Ovary (tissue), 9 donors: ENCODE results near the gene PIK3AP1. TPM values are rescaled to one million over a fixed set of nuclear protein-coding genes. Genes with fewer than 3 reads are reported as not detected.

ENCODE experiments used
- DNase-seq, 5 donors: peaks; one replicate each; pipeline ENCODE4 v3.0.0-alpha.2; 2019 to 2020
- H3K27ac ChIP-seq, 2 donors: fragments of 200-600 bp; one replicate each; pipeline versions ENCODE4 v1.5.1 to v1.8.0; 2019 to 2022
- H3K27me3 ChIP-seq: fragments of 200-600 bp; one replicate; pipeline ENCODE4 v1.8.0; 2022
- H3K36me3 ChIP-seq: fragments of 200-600 bp; sonication (generic); one replicate; pipeline ENCODE4 v1.5.1; 2019
- H3K4me1 ChIP-seq: one replicate; pipeline ENCODE4 v1.8.1; 2013; ENCODE audit warnings: mild to moderate bottlenecking, moderate library complexity; ENCODE audit not compliant: insufficient read depth
- H3K4me3 ChIP-seq: fragments of 200-600 bp; sonication (generic); one replicate; pipeline ENCODE4 v1.5.1; 2017
- H3K9me3 ChIP-seq, 2 donors: fragments of 200-600 bp in 1 of 2; sonication (generic) in 1 of 2; one replicate each; pipeline versions ENCODE4 v1.5.1 to v1.8.1; 2013 to 2019; ENCODE audit warnings: mild to moderate bottlenecking in 1 of 2, moderate library complexity in 1 of 2
- CTCF ChIP-seq, 3 donors: fragments of 450-650 bp in 2 of 3; fragments of 200-600 bp in 1 of 3; IDR thresholded peaks; one replicate each; pipeline versions ENCODE4 v1.5.1 to v1.8.0; 2016 to 2022; ENCODE audit warnings: antibody characterized with exemption in 3 of 3, mild to moderate bottlenecking in 1 of 3
- EP300 ChIP-seq: sonication (generic); formaldehyde crosslinking; IDR thresholded peaks from one replicate; pipeline ENCODE4 v1.6.1; 2017; ENCODE audit warnings: antibody characterized with exemption
- POLR2A ChIP-seq: fragments of 450-650 bp; IDR thresholded peaks from one replicate; pipeline ENCODE4 v1.6.1; 2017; ENCODE audit warnings: antibody characterized with exemption, mild to moderate bottlenecking, moderate library complexity
- WGBS, 3 donors: extraction: QIAGEN DNeasy Blood & Tissue Kit in 1 of 3; methylation state at CpG; one replicate each; pipeline versions ENCODE4 v1.1.5 to v1.1.7; 2013 to 2017; 5-methylcytosine and 5-hydroxymethylcytosine counted together
- intact Hi-C, 4 donors: fragments of 100-400 bp; cut with DNase I; formaldehyde crosslinking; loops; one replicate each; pipeline versions ENCODE4 v1.11.0 to v1.15.1; 2022 to 2023
- polyA plus RNA-seq, 2 donors: library from polyadenylated mRNA; stranded (reverse); fragments of 200-250 nt in 1 of 2; fragments of 350-450 nt in 1 of 2; fragmentation: Illumina TruSeq in 1 of 2; extraction: RNeasy Lipid Tissue Mini Kit (QIAGEN cat#74804) in 1 of 2; gene quantifications; one replicate each; pipeline ENCODE4 v1.2.3, GENCODE V29; 2013 to 2014
- total RNA-seq, 7 donors: library from RNA; depleted of rRNA in 2 of 7; stranded (reverse); fragments of >200 nt in 2 of 7; fragmentation: NEBNext Ultra II Directional in 3 of 7; extraction: Animal tissue kit (Norgen Biotek cat#: 25700) in 3 of 7; gene quantifications; one replicate each; pipeline versions ENCODE4 v1.1.0 to v1.2.4, GENCODE V29; 2016 to 2023
- donor health status: DM: no; HTN: no; CAD: no; lungs with moderate emphysema.
- donor health status: DM: no; HTN: no; CAD: no.
- donor health status: Bipolar disorder and iron deficiency.
- donor health status: DM: yes; HTN: yes; CAD: no.
- donor health status: DM: no; HTN: no; CAD: no.
- donor health status: DM: yes; HTN: yes; CAD: no.

PIK3AP1 gene
- total and polyA plus RNA-seq, 9 donors, result 2.5 to 14.2 (median 7.8) TPM

DNA sequence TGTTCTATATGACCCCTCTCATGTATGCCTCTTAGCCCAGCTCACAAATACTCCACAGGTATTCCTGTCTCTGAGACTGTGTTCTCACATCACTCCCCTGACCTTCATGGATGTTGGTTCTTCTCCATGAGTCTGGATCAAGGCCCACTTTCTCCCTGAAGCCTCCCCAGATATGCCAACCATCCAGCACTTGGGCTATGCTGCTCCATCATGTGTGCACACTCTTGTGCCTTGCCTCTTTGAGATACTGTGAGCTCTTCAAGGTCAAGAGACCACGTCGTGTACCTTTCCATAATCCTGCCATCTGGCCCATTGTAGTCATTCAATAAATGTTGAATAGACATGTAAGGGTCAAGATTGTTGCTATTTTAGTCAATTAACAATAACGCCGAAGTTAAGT, 103.4 kb downstream of the PIK3AP1 start:
- peaks cover 28% of the 10 kb centered on the region for H3K4me1 ChIP-seq
- no peak for DNase-seq
- 19 to 38% (median 23%) methylated on average over 4 of the region's 4 CpGs for WGBS, 3 donors
- no peaks in the 10 kb centered on the region for H3K36me3 ChIP-seq
- no peak overlapping the region for H3K4me3 ChIP-seq
- peak overlapping the region in 1 of 2 donors; percentile 82 for H3K27ac ChIP-seq
- TF ChIP-seq EP300 (no peak), POLR2A (no peak), CTCF (IDR thresholded peaks at IDR 0.05) (no peak)
- H3K27me3 ChIP-seq, result no peaks in the 10 kb centered on the region
- H3K9me3 ChIP-seq, result no peaks in the 10 kb centered on the region
- intact Hi-C loops, result no loop called here

DNA sequence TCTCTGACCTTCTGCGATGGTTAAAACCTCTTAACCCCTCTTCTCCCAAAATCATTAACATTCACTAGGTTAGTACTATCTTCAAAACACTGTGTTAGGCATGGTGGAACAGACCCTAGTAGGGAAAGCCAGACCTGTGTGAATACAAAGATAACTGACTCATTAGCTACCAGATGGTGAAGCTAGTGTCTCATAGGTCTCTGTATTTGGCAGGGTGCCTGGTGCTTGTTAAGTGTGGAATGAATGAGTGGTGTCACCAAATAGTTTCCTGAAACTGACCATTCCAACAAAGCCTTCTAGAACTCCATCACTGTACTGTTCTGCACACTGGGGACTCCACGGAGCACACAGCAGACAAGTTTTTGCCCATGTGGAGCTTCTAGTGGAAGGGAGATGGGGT, 105.8 kb downstream of the PIK3AP1 start:
- intact Hi-C loops, result no loop called here
- H3K27me3 ChIP-seq, result no peaks in the 10 kb centered on the region
- WGBS, 3 donors, result 63 to 64% (median 63%) methylated on average over 2 of the region's 2 CpGs

GRCh38 chr10:96613576-96613975, 106.7 kb downstream of the PIK3AP1 start:
- Histone ChIP-seq H3K9me3 (no peaks in the 10 kb centered on the region), H3K27ac (no peak overlapping the region), H3K36me3 (no peaks in the 10 kb centered on the region), H3K4me3 (no peak overlapping the region), H3K27me3 (no peaks in the 10 kb centered on the region), H3K4me1 (peaks cover 15% of the 10 kb centered on the region)
- no peak for DNase-seq
- TF ChIP-seq CTCF (IDR thresholded peaks at IDR 0.05), result no peak
- no peak for TF ChIP-seq EP300
- TF ChIP-seq POLR2A, result no peak
- intact Hi-C loops, result no loop called here
- 93 to 99% (median 95%) methylated on average over 3 of the region's 3 CpGs for WGBS, 3 donors

More for the DNA sequence above, 105.8 kb downstream of the PIK3AP1 start:
- Histone ChIP-seq H3K4me3 (no peak overlapping the region), H3K36me3 (no peaks in the 10 kb centered on the region), H3K27ac (no peak overlapping the region), H3K4me1 (peaks cover 19% of the 10 kb centered on the region), H3K9me3 (no peaks in the 10 kb centered on the region)
- DNase-seq, result no peak
- TF ChIP-seq POLR2A (no peak), EP300 (no peak), CTCF (IDR thresholded peaks at IDR 0.05) (no peak)

DNA sequence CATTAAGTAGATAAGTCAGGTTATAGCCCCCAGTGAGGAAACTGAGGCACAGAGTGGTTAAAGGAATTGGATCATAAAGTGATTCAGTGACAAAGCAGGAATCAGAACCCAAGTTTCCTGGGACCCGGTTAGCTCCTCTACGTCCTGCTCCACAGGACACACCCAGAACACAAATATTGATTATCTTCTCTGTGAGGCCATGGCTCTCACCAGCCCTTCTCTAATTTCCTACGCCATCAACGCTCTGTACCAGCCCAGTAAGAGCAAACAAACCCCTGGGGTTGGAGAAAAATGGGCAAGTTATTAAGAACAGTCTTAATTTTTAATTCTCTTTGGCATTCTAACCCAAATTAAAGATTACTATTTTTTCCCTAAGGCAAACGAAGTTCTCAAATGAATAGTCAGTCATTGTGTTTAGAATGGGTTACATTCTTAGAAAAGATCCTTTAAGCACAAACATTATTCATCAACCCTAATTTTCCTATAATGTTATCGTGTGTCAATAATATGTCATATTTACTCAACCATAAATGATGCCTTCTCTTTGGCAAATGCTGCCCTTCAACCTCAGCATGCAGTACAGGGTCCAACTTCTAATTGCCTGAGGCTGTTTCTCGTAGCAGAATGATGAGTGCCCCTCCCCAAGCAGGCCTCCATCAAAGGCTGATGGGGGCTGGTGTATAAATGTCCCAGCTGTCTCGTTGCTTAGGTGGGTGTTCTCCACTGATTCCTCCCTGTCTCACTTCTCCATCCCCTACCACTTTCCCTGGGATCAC, 108.1 kb downstream of the PIK3AP1 start:
- intact Hi-C loops, result no loop called here
- peaks cover 15% of the 10 kb centered on the region for H3K4me1 ChIP-seq
- no peak for DNase-seq
- no peaks in the 10 kb centered on the region for H3K9me3 ChIP-seq
- H3K4me3 ChIP-seq, result no peak overlapping the region
- H3K36me3 ChIP-seq, result no peaks in the 10 kb centered on the region
- H3K27ac ChIP-seq, result no peak overlapping the region
- no peaks in the 10 kb centered on the region for H3K27me3 ChIP-seq
- TF ChIP-seq POLR2A, result no peak
- TF ChIP-seq CTCF (IDR thresholded peaks at IDR 0.05), result no peak
- no peak for TF ChIP-seq EP300
- WGBS, 3 donors, result 95 to 97% (median 95%) methylated on average over 8 of the region's 8 CpGs
